Right lung (tissue), 10 donors: ENCODE measurements around the gene OR5AU1. TPM values are rescaled to one million over a fixed set of nuclear protein-coding genes. Genes with fewer than 3 reads are reported as not detected.

Experiments
- DNase-seq, 2 donors: peaks; one replicate each; pipeline ENCODE4 v3.0.0-alpha.2; 2013
- long read RNA-seq, 8 donors: transcript quantifications; one replicate each; lab custom pipeline, GENCODE V29; 2026
- polyA plus RNA-seq, 5 donors: library from polyadenylated mRNA; unstranded; fragments of 120-200 nt; gene quantifications; one replicate each; pipeline versions ENCODE4 v1.2.1 to v1.2.3, GENCODE V29; 2013; ENCODE audit warnings: inconsistent platforms in 1 of 5, low replicate concordance in 1 of 5; ENCODE audit not compliant: insufficient read length in 5 of 5, insufficient read depth in 1 of 5

Gene OR5AU1
- under 1 TPM; 0.03 to 0.36 (median 0.10) TPM for polyA plus RNA-seq
- long read RNA-seq, donor 1 = 0 reads
- long read RNA-seq, donor 2 = 0 reads
- long read RNA-seq, donor 3 = 0 reads
- long read RNA-seq, donor 4 = 0 reads
- long read RNA-seq, donor 5 = 0 reads
- long read RNA-seq, donor 6 = 0 reads
- long read RNA-seq, donor 7 = 0 reads
- long read RNA-seq, donor 8 = 0 reads

GRCh38 chr14:21155963-21156362, at the start of gene OR5AU1:
TSS of gene OR5AU1 (minus strand) at chr14:21156063. CDS start at chr14:21155872, 191 bp downstream.
- no peak for DNase-seq

DNA sequence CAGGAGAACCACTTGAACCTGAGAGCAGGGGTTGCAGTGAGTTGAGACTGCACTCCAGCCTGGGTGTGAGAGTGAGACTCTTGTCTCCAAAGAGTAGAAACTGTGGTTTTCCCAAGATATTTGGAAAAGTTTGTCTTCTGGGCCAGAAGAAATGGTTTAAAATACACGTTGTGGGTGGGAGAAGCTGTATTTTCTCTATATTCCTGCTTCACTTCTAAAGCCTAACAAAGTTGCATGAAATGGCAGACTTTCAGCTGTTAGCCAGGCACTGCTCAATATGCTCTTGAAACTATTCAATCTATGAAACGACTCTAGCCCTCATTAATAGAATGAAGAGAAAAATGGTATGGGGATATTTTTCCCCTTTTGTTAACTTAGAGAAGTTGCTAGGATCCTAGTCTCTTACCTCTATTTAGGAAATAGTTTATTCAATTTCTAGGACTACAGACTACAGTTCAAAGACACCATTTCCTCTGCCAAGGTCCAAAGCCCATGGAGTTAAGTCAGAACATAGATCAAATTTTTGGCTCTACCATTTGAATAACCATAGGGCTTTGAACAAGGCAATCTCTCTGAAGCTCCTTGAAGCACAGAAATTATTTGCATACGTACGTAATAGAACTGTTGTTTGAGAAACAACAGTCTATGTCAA, 49.3 kb upstream of the OR5AU1 start:
- DNase-seq = no peak

DNA sequence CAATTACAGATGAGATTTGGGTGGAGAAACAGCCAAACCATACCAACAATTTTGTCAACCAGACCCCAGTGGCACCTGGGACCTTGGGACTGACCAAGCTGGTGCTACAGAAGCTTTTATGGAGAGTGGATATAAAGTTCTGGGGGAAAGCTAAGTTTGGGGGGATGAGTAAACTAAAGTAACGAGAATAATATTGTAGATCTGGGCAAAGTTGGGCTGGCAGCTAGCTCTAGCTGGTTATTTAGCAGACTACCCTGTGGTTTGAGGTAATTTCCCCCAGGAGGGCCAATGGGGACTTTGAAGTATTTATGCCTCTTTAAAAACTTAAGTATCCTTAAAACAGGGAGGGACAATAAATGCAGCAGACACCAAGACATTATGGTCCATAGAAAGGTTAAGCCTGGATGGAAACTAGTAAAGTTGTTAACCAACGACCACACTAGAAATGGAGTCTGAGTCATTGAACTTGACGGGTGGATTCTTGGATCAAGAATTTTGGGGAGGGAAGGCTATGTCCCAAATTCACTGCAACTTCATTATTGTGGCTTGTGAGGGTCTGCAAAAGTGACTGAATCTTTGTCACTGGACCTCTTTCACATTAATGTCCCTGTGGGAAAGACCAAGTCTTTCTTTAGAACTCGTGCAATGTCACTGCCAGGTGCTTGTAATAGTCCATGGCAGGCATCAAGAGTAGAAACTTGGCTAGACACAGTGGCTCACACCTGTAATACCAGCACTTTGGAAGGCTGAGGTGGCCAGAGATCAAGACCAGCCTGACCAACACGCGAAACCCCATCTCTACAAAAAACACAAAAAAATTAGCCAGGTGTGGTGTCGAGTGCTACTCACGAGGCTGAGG, 48.5 kb upstream of the OR5AU1 start:
- no peak for DNase-seq

DNA sequence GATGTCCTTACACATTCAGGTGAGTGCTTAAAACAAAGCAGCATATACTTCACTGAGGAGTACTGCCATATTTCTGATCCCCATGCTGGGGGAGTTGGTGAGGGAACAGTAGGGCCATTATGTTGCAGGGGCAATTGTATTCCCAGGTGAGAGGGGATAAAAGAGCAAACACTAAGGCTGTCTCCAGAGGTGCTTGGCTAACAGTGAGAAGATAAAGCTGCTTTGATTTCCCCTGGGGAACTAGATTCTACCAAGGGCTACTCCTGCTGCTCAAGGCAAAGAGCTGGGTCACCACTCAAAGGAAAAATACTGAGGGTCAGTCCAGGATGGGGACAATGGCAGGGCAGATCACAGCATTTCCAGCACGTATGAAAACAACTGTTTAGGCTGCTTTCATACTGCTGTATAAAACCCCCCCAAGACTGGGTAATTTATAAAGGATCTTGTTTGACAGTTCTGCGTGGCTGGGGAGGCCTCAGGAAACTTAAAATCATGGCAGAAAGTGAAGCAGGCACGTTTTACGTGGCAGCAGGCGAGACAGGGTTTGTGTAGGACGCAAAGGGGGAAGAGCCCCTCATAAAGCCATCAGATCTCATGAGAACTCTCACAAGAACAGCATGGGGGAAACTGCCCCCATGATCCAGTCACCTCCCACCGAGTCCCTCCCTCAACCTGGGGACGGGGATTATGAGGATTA, 47.8 kb upstream of the OR5AU1 start:
- no peak for DNase-seq

DNA sequence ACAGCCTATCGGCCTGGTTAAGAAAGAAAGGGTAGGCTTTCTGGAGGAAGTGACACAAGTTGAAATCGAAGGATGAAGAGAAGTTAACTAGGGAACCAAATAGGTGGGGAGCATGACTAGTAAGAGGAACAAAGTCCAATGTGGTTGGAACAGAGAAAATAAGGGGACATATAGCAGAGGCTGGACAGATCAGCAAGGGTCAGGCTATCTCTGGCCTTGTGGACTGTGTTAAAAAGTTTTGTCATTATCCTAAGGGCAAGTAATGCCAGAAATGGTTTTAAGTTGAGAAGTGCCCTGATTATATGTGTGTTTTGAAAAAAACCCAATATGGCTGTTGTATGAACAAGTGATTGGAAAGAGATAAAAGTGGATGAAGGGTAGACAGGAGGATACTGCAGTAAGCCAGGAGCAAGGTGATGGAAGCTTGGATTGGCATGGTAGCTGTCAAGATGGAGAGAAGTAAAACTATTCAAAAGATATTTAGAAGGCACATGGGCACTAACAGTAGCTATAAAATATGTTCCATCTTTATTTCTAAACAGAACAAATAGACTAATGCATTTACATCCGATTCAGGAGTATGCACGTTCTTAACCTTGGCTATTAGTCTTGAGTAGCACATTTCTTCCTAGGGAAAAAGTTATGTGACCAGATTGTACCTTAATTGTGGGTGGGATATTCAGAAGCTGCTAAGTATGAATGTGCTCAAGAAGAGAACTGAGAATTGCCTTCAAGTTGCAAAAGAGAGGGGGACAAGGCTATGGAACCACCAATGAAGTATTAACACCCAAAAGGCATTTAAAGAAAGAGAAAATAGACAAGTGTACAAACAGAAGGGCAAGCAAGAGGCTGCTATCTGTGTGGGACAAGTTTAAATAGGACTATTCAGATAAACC, 46.8 kb upstream of the OR5AU1 start:
- no peak for DNase-seq

DNA sequence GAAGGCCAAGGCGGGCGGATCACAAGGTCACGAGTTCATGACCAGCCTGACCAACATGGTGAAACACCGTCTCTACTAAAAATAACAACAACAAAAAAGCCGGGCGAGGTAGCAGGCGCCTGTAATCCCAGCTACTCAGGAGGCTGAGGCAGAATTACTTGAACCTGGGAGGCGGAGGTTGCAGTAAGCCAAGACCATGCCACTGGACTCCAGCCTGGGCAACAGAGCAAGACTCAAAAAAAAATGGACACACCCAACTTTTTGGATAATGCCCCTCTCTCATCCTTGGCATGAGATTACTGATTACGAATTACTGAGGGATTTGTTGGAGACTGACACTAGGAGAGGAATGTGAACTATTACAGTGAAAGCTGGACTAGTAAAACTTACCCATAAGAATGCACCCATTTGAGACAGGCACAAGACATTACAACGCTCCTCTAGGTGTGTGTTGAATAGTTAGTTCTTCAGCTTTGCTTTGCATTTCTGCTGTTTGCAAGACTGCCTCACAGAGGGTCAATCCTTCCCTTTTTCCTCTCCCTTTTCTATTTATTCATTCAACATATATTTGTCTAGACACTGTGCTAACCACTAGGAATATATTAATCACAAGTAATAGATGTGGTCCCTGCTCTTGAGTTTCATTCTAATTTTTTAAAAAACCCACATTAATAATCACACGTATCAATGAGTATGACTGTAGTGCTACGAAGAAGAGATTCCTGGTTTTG, 46.0 kb upstream of the OR5AU1 start:
- no peak for DNase-seq

DNA sequence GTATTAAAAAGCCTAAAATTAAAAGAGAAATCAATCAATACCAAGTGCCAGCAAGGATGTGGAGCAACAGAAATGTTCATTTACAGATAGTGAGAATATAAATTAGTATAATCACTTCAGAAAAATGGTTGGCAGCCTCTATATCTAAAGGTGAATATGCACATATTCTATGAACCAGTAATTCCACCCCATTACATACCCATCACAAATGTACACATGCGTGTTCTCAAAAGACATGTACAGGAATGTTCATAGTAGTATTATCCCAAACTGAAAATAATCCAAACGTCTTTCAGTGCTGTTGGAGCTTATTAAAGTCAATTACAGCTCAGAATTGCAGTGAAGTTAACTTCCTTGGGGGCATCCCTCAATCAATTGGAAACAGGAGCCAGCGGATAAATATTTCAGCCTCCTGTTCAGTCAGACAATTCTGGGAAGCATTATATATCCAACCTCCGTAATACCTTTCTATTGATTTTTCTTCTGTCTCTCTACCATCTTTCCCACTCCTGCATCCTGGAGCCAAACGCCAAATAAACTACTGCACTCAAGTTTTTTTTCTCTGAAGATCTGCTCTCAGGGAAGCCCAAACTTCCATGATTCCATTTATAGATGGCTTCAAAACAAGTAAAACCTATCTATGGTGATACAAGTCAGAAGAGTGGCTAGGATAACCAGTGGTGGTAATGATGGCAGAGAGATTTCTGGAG, 45.0 kb upstream of the OR5AU1 start:
- DNase-seq = no peak

GRCh38 chr14:21199611-21200560, 44.0 kb upstream of the OR5AU1 start:
- no peak for DNase-seq

DNA sequence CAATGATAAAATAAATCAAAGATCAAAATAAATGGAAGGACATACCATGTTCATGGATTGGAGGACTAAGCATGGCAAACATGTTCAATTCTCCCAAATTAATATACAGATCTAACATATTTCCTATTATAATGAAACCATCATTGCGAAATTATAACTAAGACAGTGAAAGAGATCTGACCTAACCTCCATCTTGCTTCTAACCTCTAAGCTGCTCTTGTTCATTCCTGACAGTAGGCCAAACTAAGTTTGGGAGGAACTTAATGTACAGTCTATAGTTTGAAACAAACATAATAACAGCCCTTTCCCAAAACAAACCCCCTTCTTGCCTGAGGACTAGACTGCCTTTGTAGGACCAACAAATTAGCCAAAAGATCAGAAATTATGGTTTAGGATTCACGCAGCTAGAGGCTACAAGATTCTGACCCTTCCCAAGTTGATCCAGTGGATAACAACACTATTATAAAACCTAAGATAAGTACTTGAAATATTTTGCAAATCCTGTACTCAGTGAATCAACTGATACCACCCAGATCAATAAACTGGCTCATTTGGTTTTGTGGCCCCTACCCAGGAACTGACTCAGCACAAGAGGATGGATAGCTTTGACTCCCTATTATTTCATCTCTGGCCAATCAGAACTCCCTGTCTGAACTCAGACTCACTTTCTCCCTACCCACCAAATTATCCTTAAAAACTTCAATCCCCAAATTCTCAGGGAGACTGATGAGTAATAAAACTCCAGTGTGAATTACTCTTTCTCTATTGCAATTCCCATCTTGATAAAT, 41.7 kb upstream of the OR5AU1 start:
- DNase-seq = no peak

DNA sequence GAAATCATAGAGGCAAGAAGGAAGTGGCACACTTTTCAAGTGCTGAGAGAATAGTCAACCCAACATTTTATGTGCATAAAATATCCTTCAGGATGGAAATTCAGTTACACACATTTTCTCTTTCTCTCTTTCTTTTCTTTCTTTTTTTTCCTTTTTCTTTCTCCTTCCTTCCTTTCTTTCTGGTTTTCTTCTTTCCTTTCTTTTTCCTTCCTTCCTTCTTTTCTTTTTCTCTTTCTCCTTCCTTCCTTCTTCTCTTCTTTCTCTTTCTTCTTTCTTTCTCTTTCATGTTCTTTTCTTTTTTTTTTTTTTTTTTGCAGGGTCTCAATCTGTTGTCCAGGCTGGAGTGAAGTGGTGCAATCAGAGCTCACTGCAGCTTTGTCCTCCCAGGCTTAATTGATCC, 38.7 kb upstream of the OR5AU1 start:
- no peak for DNase-seq

GRCh38 chr14:21192875-21193535, 37.1 kb upstream of the OR5AU1 start:
- no peak for DNase-seq

DNA sequence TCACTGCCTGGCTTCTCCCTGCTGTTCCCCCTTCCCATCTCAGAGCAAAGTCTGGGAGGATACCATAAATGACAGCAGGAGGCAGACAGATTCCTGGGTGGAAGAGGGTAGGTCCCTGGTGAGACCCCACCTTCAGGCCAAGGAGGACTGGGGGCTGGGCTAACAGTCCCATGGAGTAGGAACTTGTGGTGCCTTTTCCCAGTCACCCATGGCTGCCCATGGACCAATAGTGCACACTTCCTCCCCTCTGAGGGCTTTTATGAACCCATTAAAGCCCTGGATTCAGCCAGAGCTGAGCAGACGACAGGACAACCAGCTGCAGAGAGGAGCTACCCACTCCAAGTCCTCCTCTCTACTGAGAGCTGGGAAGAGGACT, 36.6 kb upstream of the OR5AU1 start:
- DNase-seq = no peak

DNA sequence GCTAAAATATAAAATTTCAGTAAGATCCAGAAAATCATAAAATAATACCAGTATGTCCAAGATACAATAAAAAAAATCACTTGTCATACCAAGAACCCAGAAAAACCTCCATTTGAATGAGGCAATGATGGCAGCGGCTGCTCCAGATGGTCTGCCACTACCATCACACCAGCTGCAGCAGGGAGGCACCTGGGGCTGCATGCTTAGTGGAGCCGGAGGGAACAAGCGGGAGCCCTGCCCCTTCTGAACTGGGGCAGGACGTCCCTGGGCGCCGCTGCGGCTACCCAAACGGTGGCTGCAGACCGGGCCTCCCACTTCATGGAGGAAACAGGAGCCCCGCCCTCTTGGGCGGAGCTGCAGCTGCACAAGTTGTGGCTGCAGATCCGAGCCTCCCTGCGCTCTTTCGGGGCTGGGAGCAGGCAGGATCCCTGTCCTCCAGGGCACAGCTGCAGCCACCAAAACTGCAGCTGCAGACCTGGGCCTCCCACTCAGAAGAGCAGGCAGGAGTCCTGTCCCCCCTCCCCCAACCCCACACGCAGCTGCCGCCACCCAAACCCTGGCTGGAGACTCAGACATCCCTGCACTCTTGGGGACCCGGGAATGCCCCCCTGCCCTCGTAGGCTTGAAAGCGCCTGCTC, 36.1 kb upstream of the OR5AU1 start:
- DNase-seq = peak in 1 of 2 donors; percentile 31

- no peak for DNase-seq
Observed at GRCh38 chr14:21191261-21191808, 35.5 kb upstream of the OR5AU1 start.

- DNase-seq = no peak
Observed at GRCh38 chr14:21185491-21185890, 29.6 kb upstream of the OR5AU1 start.

DNA sequence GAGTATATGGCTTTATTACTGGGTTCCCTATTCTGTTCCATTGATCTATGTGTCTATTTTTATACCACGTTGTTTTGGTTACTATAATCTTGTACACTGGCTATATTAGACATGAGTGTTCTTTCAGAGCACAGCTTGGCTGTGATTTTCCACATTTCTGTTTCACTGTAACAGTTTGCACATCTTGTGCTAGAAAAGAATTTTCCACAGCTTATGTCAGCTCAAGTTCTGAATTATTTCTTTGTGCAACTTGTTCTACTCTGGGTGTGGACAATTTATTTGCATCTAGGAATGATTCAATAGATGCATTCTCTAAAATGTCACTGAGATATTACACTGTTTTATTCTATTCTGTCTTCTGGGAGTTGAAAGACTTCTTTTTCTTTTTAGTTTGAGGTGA, 28.4 kb upstream of the OR5AU1 start:
- no peak for DNase-seq
